PC-3 (cell line): Measurements from ENCODE around the gene TARDBP.

Experiments used
- CTCF ChIP-seq: fragments of 300-600 bp; sonication (generic); conservative IDR thresholded peaks from 2 replicates; pipeline ENCODE4 v1.5.1; 2017; ENCODE audit warnings: antibody characterized with exemption, low read depth, mild to moderate bottlenecking, low read length
- EZH2 ChIP-seq: fragments of 300-600 bp; sonication (generic); IDR thresholded peaks from one replicate; pipeline ENCODE4 v1.6.1; 2017; ENCODE audit warnings: antibody characterized with exemption, mild to moderate bottlenecking, low read length; ENCODE audit not compliant: unreplicated experiment
- EZH2phosphoT487 ChIP-seq: fragments of 300-600 bp; sonication (generic); IDR thresholded peaks from 2 replicates; pipeline ENCODE4 v1.6.1; 2018; ENCODE audit warnings: mild to moderate bottlenecking, antibody characterized with exemption, low read length, borderline replicate concordance

GRCh38 chr1:11041048-11041447 lies 28.6 kb downstream of the TARDBP start:
- no peak for TF ChIP-seq EZH2phosphoT487
- TF ChIP-seq CTCF, result no peak
- no peak for TF ChIP-seq EZH2
